Middle frontal gyrus (tissue), 1 donor: ENCODE results near the gene PHEX.

Experiments
- DNase-seq: peaks from one replicate; pipeline ENCODE4 v3.0.0-alpha.2; 2015; ENCODE audit warnings: low spot score; ENCODE audit errors: extremely low spot score

PHEX gene

DNA sequence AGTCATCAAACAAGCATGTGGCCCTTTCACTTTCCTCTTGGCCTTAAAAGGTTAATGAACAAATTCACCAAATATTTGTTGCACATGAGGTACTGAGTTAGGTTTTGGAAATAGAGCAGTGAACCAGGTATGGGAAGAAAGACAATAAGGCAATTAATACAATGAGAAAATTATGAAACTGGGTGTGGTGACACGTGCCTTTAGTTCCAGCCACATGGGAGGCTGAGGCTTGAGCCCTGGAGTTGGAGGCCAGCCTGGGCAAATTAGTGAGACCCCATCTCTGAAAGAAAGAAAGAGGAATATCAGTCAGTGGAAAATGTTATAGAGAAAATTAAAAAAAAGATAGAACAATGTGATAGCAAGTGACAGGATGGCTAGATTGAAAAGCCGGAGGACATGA lies 8.1 kb downstream of the PHEX start:
- DNase-seq: no peak

DNA sequence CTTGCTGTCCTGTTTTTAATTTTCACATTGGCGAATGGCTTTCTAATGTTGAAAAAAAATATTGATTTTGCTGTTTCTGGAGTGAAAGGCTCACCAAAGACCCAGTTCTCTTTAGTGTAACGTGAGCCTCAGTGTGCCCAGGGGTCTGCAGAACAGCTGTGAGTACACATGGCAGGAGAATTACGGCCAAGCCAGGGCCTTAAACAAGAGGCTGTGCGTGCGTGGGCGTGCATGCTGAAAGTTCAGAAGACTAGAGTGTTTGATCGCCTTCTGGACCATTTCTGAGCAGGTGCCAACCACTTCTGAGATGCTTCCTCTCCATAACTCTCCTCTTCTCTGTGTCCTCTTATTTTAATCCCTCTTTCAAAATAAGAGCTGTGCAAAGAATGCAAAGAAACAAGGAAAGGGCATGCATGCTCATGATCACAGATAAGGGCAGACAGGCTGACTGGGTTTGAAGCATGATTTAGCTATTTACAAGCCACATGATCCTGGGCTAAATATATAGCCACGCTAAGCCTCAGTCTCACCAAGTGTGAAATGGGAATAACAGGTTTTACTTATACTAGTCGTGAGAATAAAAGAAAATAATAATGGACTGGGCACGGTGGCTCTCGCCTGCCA lies 9.9 kb downstream of the PHEX start:
- DNase-seq: no peak

DNA sequence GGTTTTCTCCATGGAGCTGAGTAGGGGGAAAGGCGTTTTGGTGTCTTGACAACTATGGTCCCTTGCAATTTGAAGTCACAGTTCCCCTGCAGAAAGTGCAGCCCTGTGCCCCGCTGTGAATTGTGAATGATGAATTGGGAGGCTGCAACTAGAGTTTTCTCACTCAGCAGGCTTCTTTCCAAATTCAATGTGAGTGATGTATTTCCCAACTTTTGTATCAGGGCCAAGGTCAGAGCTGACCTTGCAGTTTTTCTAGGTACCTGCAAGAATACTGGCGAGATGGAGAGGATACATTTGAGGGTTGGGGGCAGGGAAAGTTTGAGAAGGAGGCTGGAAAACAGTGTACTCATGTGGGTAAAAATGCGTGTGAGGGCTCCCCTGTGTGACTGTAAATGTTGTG lies 11.7 kb downstream of the PHEX start:
- no peak for DNase-seq

DNA sequence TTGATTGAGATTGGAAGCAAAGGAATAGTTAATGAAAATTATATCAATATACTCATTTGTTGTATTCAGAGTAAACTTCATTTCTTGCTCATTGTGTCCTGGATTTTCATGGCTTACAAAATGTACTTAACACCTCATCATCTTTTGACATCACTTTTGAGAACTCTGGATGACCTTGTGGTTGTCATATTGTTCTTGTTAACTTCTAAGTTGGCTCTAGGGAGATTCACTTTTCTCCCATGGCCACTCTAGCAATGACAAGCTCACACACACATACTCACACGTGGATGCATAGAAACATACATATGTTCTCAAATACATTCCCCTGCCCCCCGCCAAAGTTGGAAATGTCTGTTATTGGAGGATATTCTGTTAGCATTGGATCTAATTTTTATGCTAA lies 15.3 kb downstream of the PHEX start:
- DNase-seq: no peak

DNA sequence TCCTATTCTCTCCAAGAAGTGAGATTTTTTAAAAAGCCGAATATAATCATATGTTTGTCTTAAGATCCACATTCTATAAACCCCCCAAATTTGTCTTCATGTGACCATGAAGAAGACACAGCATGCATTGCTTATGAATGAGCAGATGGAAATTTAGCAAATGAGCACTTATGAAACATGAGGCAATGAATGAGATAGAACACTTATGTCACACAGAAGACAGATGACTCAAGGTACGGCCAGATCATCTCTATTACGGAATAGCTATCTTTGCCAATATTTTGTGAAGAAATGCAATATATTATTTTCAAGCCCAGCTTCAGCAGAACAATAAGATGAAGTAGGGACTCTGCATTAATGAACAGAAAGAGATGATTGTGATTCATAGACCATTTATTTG lies 21.4 kb downstream of the PHEX start:
- DNase-seq: no peak

DNA sequence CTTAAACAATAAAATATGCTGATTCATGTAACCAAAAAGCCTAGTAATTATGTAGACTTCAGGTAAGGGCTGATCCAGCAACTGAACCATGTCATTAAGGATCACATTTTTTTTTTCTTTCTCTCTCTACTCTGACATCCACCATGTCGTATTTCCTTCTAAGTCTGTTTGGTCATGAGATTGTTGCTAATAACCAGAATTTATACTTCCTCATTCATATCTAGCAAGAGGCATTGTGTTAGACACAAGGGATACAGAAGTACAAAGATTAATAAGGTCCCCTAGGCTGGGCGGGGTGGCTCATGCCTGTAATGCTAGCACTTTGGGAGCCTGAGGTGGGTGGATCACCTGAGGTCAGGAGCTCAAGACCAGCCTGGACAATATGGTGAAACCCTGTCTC lies 24.1 kb downstream of the PHEX start:
- DNase-seq: no peak

DNA sequence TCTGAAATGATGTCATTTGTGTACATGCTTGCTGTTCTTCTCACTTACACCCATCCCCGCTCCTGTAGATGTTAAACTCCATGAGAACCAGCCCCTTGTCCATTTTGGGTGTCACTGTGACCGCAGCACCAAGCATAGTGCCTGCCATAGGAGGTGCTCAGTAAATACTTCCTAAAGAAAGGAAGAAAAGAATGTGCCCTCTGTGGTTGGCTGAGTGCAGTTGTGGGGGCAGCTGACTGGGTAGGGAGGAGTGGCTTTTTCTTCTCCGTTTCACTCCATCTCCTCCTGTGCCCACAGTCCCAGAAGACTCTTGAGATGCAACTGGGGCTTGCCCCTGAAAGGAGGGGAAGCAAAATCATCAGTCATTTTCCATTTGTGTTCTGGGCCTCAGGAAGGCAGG lies 25.5 kb downstream of the PHEX start:
- no peak for DNase-seq

DNA sequence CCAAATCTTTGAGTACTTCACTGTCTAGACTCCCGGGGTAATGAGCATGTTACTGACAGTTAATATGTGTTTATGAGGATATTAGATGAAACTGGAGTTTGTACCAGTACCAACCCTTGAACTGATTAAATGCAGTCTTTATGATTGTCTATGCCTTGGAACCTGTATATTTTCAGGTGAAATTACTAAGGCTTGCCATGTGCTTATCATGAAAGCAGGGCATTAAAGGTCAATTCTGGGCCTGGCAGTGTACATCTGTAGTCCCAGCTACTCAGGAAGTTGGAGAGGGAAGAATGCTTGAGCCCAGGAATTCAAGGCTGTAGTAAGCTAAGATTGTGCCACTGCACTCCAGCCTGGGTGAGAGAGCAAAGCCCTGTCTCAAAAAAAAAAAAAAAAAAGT lies 27.6 kb downstream of the PHEX start:
- DNase-seq: no peak

DNA sequence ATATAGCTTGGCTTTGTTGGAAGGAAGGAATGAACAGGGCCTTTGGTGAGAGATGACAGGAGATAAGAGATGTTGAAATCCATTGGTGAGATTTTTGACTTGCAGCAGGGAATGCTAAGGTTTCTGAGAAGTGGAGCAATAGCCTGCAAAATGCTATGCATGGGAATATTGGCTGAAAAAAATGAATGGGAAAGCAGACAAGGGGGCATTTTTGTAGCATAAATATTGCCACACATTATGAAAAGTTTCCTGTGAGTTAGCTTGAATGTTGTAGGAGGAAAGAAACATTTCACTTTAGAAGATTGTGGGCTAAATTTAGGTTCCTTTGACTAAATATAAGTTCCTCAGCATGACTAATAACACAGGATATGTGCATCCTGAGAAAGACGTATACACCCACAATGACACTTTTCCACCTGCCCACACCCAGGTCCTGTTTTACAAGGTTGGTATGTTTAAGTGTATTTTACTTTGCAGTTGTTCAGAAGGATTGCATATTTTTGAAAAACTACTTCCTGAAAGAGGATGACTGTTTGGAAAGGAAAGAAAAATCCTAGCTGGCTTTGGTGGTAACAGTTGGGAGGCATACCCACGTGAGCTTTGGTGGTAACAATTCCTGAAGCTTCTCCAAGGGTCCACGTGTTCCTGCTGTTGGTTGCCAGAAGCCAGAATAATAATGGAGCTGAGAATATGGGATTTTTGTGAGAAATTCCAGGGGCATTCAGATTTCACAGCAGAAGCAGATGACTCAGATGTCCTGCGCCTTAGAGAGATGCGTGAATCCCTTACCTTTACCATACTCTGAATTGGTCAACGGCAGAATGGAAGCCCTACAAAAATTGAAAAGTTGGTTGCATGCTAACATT lies 28.5 kb downstream of the PHEX start:
- no peak for DNase-seq

DNA sequence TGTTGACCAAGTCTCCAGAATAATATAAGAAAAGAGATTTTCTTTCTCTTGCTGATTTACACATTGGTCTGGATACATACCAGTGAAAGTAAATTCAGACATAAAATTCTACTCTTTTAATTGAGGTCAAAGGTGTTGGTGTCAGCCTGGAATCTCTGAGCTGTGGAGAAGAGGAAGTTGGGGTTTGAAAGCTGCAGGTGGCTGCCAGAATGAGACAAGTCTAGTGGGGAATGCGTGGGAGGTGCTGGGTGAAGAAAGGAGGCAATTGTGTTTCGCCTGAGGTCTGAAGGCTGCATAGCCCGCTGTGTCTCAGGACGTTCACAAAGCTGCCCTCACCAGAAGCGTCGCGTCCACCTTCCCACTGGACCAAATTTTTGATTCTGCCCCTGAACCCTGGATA lies 31.2 kb downstream of the PHEX start:
- DNase-seq: no peak

DNA sequence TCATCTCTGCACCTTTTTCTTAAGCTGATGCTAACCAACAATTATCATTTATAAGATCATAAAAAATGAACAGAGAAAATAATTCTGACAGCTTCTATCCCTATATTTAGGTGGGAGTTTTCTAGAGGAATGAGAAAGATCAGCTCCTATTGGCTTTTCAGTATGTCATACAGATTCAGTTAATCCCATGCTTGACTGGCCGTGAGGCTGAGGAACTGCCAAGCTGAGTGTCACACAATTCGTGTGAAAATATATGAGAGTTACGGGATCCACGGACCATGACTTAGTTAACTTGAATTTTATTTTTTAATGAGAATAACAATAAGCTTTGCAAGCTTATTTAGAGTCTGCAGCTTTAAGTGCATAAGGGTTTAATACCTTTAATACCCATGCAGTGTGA lies 37.5 kb downstream of the PHEX start:
- no peak for DNase-seq

DNA sequence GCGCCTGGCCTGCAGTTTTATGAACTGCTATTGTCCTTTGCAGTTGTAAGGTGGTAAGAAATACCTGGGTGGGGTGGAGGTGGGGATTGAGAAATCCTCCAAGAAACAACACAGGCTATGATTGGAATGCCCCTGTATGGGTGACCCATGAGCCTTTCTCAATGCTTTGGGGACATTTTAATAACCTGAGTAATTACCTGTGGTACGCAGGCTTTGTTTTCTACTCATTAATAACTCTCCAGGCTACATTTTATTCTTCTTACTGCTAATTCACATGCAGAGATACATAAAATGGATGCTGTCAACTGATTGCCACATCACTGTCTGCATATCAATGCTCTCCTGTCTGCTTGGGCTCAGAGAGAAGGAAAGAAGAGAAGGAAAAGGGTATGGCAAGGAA lies 41.8 kb downstream of the PHEX start:
- no peak for DNase-seq

DNA sequence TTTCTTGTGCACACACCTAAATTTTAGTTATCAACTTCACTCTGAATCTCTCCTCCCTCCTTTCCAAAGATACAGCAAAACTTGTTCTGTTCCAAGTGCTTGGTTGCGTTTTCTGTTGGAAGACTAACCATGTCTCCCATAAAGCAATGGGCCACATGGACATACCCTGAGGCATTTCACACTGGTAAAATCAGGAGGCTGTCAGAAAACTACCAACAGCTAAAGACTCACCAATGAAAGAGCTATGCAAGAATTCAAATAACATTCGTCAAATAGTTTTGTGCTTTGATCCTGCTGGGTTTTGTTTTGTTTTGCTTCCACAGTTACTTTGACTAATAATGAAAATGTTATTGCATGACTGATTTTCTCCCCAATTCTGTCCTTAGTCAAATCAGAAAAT lies 46.0 kb downstream of the PHEX start:
- DNase-seq: no peak

DNA sequence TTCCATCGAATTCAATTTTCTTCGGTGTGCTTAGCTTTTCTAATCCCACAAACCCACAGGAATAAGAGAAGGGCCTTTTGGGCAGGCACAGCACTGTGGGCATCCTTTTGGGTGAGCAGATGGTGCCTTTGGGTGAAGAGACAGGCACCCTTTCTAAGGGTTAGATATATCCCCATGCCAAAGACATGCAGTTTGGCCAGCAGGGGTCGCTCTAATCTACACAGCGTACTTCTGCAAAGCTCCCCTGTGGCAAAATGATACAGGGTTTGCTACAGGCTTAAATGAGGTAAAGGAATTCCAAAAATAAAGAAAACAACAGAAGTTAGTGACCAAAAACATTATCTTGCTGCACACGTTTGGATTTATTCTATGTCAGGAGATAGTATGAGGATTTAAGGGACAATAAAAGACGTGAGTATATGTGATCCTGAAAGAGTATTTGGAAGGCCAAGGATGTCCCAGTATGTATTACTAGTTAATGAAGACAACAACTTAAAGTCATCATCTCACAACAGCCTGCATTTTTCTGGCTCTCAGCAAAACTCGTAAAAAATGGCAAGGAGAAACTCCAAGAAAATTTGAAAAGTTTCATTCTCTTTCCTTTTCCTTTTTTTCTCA lies 49.5 kb downstream of the PHEX start:
- no peak for DNase-seq

DNA sequence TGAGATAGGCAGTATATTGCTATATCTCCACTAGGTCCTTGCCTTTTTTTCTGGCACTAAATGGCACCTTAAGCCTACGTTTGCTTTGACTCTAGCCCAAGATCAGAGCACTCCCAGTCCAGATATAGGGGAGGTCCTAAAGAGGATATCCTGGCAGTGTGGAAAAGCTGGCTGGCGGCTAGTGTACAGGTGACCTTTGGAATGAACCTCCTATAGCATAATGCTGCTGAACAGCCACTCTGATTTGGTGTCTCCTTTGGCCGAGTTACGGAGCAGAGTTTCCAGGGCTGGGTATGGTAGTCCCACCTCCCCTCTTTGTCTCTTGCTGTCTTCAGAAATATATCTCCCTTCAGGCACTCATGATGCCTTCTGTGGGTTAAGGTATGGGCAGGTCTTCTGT lies 53.9 kb downstream of the PHEX start:
- DNase-seq: no peak

DNA sequence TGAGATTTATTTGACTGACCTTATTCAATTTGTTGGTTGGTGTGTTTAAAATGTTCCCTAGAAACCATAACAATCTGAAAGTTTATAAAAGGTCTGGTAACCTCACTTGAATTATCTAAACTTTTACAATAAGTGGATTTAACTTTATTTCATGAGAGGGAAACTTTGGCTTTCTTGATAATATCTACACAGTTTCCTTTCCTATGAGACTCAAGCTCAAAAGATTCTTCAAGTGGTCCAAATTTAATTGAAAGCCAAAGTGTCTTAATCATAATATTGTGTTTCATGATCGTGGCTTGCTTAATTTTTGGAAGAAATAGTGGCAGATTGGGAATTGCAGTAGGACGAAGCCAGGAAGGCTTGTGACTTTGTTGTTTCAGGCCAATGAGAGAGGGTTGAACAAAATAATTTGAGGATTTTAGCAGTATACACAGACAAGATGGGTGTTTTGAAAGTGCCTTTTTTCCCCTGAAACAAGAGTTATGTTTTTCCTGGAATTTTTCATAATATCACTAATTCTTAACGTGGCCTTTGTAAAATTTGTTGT lies 55.0 kb downstream of the PHEX start:
- DNase-seq: no peak

DNA sequence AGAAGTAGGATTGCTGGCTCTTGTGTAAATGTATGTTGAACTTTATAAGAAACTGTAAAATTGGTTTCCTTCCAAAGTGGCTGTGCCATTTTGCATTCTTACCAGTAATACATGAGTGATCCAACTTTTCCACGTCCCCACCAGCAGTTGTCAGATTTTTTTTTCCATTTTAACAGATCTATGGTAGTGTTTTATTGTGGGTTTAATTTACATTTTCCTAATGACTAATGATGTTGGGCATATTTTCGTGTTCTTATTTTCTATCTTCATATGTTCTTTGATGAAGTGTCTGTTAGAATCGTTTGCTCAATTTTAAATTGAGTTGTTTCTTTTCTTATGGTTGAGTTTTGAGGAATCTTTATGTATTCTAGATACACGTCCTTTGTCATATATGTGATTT lies 56.2 kb downstream of the PHEX start:
- DNase-seq: no peak

DNA sequence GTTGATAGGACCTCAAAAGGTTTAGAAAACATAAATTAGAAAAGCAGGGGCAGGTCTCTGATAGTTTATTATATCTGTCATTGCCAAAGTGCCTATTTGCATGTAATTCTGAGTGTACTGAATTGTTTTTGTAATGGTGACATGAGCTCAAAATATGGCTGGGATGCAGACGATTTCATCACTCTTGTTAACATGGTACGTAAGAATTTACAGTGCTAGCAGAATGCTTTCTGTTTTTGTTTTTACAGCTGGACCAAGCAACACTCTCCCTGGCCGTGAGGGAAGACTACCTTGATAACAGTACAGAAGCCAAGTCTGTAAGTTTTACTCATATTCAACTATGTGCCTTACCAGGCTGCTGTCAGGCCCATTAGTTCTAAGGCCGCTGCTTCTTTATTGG lies 58.1 kb downstream of the PHEX start:
- DNase-seq: no peak

DNA sequence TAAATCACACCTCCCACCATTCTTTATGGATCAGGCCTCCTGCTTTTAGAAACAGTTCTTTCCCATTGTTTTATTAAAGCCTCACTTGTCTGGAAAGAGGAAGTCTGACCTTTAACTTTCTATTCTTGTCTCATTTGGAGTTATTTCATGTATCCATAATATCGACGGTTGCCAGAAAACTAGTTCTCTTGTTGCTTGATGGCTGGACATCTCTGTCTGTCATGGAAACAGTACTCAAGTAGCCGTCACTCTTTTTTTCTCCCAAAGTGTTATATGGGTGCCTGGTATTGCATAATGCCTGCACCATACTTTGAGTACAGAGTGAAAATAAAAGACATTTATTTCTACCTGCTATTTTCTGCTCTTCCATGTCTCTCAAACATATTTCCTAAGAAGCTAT lies 61.4 kb downstream of the PHEX start:
- no peak for DNase-seq

DNA sequence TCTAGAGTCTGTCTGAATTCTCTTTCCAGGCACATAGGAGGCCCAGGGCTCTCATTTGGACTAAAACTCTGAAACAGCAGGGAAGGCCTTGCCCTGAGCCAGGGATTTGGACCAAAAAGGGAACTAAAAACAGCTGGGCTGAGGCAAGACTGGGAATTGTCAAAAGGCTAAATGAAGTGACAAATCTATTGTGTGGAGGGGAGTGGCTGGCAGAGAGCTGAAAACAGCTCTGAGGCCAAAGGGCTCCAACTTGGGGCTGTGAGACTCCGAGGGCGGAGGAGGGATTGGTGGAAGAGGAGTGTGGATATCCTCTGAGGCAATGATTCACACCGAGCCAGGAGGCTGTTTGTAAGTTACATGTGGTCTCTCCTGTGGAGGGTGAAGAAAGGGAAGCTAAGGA lies 63.2 kb downstream of the PHEX start:
- DNase-seq: no peak

DNA sequence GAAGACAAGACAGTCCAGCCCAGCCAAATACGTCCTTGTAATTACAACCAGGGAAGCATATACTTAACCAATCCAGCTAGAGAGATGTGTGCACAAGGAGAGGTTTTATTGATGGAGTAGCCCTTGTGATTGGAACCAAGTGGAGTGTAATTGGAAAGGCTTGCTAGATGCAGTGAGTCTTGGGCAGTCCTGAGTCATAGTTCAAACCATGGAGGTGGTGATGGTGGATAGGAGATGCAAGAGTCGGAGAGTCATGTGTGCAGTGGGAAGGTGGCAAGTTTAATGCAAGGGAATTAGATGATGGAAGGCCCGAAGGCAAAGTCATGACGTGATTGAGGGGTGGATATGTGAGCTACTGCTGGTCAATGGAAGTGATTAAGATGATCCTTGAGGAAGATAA lies 63.7 kb downstream of the PHEX start:
- no peak for DNase-seq

DNA sequence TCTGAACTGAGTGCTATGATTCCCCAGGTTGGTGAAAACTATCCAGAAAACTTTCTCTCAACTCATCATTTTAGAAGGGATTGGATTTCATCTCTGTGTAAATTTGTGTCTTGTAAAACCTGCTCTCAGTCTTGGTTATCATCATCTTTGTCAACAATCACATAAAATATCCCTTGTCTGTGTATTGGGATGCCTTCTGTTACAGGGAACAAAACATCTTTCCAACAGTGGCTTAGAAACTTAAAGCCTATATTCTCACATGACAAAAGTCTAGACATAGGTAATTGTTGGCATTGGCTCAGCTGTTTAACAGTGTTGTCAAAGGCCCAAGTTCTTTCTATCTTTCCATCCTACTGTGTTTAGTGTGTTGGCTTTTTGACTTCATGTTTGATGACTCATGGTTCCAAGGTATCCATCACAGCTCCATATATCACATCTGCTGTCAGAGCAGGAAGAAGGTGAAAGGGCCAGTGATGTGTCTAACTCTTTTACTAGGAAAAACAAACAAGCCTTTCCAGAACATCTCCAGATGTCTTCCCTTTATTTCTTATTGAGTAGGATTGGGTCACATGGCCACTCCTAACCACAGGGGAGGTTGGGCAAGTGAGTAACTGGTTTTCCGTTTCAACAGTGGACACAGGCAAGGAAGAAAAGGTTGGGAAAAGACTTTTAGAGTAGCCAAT lies 65.0 kb downstream of the PHEX start:
- DNase-seq: no peak
